ENCODE data around the gene USP22.

GRCh38 chr17:21059761-21060160 lies 16.9 kb upstream of the USP22 start:
- no peak for TF ChIP-seq CTCF (optimal IDR thresholded peaks at IDR 0.05 in 1 of 3, IDR thresholded peaks at IDR 0.05 in 1 of 3, conservative IDR thresholded peaks at IDR 0.05 in 1 of 3; ENCODE audit: extremely low read depth in 1 of 3, insufficient read depth in 2 of 3, low read length in 3 of 3)
- TF ChIP-seq EZH2 (IDR thresholded peaks at IDR 0.05; ENCODE audit: low read length), result no peak

Data from keratinocyte (primary cell).